Panc1 (cell line): ENCODE results near the gene STK10.

ENCODE experiments used
- POLR2AphosphoS5 ChIP-seq: IDR thresholded peaks from 2 replicates; pipeline ENCODE4 v1.6.1; 2012; ENCODE audit warnings: mild to moderate bottlenecking, low read depth, low read length, moderate library complexity
- SIN3A ChIP-seq: IDR thresholded peaks from 2 replicates; pipeline ENCODE4 v1.6.1; 2012; ENCODE audit warnings: low read depth, mild to moderate bottlenecking, low read length, moderate library complexity, borderline replicate concordance; ENCODE audit not compliant: insufficient read depth
- TCF7L2 ChIP-seq: IDR thresholded peaks from 2 replicates; pipeline ENCODE4 v1.6.1; 2011; ENCODE audit warnings: mild to moderate bottlenecking, low read depth, low read length, inconsistent platforms
- TF ChIP-seq, protein P1 (sequence below): fragments of 450-650 bp; IDR thresholded peaks from 2 replicates; pipeline ENCODE4 v1.5.1; 2017; ENCODE audit warnings: mild to moderate bottlenecking
- TF ChIP-seq, protein P2 (sequence below), 2 experiments: IDR thresholded peaks; 2 replicates each; pipeline ENCODE4 v1.6.1; 2011 to 2012; ENCODE audit warnings: low read depth in 2 of 2, control low read depth in 1 of 2, low read length in 1 of 2, mild to moderate bottlenecking in 1 of 2, moderate library complexity in 1 of 2; ENCODE audit not compliant: insufficient read depth in 1 of 2

DNA sequence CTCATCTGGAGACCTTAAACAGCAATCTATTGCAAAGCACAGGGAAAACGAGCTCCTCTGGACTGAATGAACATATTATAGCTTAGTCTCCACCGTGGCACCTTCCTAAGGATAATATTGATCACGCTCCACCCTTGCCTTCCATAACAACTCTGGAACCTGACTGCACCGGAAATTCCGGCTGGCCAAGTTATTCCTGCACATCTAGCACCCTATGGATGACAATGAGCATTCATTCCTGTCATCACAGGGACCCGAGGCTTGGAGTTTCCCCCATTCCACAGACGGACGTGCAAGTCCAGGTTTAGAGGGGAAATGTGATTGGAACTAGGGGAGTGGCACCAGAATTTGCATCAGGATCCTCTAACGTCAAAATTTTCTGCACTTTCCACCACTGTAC lies 27.5 kb downstream of the STK10 start:
- TF ChIP-seq, protein P1, sequence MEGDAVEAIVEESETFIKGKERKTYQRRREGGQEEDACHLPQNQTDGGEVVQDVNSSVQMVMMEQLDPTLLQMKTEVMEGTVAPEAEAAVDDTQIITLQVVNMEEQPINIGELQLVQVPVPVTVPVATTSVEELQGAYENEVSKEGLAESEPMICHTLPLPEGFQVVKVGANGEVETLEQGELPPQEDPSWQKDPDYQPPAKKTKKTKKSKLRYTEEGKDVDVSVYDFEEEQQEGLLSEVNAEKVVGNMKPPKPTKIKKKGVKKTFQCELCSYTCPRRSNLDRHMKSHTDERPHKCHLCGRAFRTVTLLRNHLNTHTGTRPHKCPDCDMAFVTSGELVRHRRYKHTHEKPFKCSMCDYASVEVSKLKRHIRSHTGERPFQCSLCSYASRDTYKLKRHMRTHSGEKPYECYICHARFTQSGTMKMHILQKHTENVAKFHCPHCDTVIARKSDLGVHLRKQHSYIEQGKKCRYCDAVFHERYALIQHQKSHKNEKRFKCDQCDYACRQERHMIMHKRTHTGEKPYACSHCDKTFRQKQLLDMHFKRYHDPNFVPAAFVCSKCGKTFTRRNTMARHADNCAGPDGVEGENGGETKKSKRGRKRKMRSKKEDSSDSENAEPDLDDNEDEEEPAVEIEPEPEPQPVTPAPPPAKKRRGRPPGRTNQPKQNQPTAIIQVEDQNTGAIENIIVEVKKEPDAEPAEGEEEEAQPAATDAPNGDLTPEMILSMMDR: no peak
- TF ChIP-seq POLR2AphosphoS5: no peak
- no peak for TF ChIP-seq TCF7L2
- TF ChIP-seq SIN3A: no peak
- TF ChIP-seq, protein P2, sequence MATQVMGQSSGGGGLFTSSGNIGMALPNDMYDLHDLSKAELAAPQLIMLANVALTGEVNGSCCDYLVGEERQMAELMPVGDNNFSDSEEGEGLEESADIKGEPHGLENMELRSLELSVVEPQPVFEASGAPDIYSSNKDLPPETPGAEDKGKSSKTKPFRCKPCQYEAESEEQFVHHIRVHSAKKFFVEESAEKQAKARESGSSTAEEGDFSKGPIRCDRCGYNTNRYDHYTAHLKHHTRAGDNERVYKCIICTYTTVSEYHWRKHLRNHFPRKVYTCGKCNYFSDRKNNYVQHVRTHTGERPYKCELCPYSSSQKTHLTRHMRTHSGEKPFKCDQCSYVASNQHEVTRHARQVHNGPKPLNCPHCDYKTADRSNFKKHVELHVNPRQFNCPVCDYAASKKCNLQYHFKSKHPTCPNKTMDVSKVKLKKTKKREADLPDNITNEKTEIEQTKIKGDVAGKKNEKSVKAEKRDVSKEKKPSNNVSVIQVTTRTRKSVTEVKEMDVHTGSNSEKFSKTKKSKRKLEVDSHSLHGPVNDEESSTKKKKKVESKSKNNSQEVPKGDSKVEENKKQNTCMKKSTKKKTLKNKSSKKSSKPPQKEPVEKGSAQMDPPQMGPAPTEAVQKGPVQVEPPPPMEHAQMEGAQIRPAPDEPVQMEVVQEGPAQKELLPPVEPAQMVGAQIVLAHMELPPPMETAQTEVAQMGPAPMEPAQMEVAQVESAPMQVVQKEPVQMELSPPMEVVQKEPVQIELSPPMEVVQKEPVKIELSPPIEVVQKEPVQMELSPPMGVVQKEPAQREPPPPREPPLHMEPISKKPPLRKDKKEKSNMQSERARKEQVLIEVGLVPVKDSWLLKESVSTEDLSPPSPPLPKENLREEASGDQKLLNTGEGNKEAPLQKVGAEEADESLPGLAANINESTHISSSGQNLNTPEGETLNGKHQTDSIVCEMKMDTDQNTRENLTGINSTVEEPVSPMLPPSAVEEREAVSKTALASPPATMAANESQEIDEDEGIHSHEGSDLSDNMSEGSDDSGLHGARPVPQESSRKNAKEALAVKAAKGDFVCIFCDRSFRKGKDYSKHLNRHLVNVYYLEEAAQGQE (IDR thresholded peaks at IDR 0.05; ENCODE audit: insufficient read depth in 1 of 2, low read depth in 2 of 2, low read length in 1 of 2): no peak
